Measurements from ENCODE around the gene RPTOR. TPM values are rescaled to one million over a fixed set of nuclear protein-coding genes. Genes with fewer than 3 reads are reported as not detected.

The RPTOR gene
- total RNA-seq, 3 donors from 2014 or later, result 21.4 to 27.5 (median 23.6) TPM

DNA sequence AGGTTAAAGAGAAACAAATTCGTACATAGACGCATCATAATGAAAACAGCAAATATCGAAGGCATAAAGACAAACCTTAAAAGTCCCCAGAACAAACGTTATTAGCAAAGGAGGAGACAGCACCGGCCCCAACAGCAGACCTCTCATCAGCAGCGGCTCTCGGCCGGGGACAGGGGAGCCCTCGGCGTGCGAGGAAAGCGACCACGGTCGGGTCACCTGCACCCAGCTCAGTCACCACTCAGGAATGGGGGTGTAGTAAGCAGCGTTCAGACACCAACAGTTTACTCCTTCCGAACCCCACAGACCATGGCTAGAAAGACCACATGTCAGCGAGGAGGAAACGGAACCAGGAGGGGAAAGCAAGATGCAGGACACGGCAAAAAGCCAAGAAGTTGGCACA lies 337.7 kb downstream of the RPTOR start:
- H3K9me3 ChIP-seq, result no peaks in the 10 kb centered on the region
- intact Hi-C loops (cut with DNase I; ENCODE audit: low total_unique reads), result no loop called here
- H3K27me3 ChIP-seq, result no peaks in the 10 kb centered on the region
- H3K4me3 ChIP-seq, result no peak overlapping the region
- DNase-seq (ENCODE audit: low spot score in 2 of 2), result no peak
- H3K36me3 ChIP-seq, result no peaks in the 10 kb centered on the region
- TF ChIP-seq POLR2A (IDR thresholded peaks at IDR 0.05) (no peak), POLR2AphosphoS5 (IDR thresholded peaks at IDR 0.05) (no peak)
- TF ChIP-seq, protein P1, sequence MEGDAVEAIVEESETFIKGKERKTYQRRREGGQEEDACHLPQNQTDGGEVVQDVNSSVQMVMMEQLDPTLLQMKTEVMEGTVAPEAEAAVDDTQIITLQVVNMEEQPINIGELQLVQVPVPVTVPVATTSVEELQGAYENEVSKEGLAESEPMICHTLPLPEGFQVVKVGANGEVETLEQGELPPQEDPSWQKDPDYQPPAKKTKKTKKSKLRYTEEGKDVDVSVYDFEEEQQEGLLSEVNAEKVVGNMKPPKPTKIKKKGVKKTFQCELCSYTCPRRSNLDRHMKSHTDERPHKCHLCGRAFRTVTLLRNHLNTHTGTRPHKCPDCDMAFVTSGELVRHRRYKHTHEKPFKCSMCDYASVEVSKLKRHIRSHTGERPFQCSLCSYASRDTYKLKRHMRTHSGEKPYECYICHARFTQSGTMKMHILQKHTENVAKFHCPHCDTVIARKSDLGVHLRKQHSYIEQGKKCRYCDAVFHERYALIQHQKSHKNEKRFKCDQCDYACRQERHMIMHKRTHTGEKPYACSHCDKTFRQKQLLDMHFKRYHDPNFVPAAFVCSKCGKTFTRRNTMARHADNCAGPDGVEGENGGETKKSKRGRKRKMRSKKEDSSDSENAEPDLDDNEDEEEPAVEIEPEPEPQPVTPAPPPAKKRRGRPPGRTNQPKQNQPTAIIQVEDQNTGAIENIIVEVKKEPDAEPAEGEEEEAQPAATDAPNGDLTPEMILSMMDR (IDR thresholded peaks at IDR 0.05), result no peak
- no peak overlapping the region for H3K27ac ChIP-seq
- no peaks in the 10 kb centered on the region for H3K4me1 ChIP-seq

DNA sequence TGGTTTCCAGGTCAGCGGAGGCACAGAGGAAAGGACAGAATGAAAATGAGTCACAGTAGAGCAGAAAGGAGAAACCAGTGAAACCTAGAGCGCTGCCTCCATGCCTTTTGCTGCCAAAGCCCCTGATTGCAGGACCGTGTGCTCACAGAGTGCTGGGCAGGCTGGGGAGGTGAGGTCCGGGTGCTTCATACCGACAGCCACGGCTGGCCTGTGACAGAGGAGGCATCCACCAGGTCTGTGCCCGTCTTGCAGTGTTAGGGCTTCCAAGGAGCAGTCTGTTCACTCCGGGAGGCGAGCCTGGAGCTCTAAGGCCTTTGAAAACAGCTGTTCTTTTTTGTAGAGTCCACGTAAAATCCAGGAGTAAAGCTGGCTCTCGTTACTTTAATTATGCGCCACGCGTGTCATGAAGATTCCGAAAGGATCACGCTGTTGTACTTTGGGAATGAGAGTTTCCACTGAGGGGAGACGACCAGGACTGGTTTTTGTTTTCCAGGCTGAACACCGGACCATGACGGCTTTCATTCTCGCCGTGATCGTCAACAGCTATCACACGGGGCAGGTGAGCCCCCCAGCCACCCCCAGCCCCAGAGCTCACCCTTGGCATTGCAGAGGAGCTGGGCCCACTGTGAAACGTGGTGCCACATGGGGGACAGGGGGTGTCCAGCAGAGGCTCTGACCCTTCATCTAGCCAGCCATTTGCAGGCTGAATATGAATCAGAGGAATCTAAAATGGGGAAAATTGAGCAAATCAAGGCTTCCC lies 338.5 kb downstream of the RPTOR start:
- no peak overlapping the region for H3K27ac ChIP-seq
- no peaks in the 10 kb centered on the region for H3K36me3 ChIP-seq
- TF ChIP-seq, protein P1 (IDR thresholded peaks at IDR 0.05), result no peak
- TF ChIP-seq POLR2A (IDR thresholded peaks at IDR 0.05), result no peak
- TF ChIP-seq POLR2AphosphoS5 (IDR thresholded peaks at IDR 0.05), result no peak

DNA sequence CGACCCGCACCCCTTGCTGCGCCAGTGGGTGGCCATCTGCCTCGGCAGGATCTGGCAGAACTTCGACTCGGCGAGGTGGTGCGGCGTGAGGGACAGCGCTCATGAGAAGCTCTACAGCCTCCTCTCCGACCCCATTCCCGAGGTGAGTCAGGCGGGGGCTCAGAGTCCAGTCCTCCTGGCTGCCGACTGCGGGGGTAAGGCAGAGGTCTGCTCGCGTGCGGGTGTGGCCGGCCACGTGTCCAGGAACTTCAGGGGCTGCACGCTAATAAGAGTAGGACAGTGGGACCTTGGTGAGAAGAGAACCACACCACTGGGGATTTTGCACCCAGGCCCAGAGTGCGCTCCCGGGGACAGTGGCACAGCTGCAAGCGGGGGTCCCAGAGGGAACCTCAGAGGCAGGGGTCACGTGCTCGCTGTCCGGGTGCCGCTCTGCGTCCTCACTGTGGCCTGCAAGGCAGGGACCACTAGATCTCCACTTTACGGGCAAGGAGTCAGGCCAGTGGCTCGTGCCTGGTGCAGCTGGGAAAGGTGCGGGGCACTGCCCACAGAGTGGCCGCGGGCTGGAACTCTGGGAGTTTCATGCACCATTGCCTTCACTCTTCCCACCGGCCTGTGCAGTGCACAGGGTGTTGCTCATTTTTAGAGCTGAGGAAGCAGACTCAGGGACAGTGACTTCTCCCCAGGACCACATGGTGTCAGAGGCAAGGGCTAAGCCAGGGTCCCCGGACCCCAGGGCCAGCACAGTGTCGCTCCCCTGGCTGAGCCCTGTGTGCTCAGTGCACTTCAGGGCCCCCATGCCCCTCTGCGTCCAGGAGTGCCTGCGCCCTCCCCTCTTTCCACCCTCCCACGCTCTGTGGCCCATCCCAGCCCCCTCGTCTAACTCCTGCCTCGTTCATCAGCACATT lies 339.4 kb downstream of the RPTOR start:
- no peak overlapping the region for H3K4me3 ChIP-seq
- H3K9me3 ChIP-seq, result no peaks in the 10 kb centered on the region
- DNase-seq (ENCODE audit: low spot score in 2 of 2), result no peak
- TF ChIP-seq POLR2A (IDR thresholded peaks at IDR 0.05) (no peak), POLR2AphosphoS5 (IDR thresholded peaks at IDR 0.05) (no peak)
- TF ChIP-seq, protein P1 (IDR thresholded peaks at IDR 0.05), result no peak
- H3K36me3 ChIP-seq, result no peaks in the 10 kb centered on the region
- H3K27ac ChIP-seq, result no peak overlapping the region
- H3K4me1 ChIP-seq, result no peaks in the 10 kb centered on the region
- H3K27me3 ChIP-seq, result no peaks in the 10 kb centered on the region
- intact Hi-C loops (cut with DNase I; ENCODE audit: low total_unique reads), result no loop called here

More for the DNA sequence above, 338.5 kb downstream of the RPTOR start:
- intact Hi-C loops (cut with DNase I; ENCODE audit: low total_unique reads), result no loop called here
- H3K4me1 ChIP-seq, result no peaks in the 10 kb centered on the region
- DNase-seq (ENCODE audit: low spot score in 2 of 2), result no peak
- no peak overlapping the region for H3K4me3 ChIP-seq
- no peaks in the 10 kb centered on the region for H3K27me3 ChIP-seq
- no peaks in the 10 kb centered on the region for H3K9me3 ChIP-seq

DNA sequence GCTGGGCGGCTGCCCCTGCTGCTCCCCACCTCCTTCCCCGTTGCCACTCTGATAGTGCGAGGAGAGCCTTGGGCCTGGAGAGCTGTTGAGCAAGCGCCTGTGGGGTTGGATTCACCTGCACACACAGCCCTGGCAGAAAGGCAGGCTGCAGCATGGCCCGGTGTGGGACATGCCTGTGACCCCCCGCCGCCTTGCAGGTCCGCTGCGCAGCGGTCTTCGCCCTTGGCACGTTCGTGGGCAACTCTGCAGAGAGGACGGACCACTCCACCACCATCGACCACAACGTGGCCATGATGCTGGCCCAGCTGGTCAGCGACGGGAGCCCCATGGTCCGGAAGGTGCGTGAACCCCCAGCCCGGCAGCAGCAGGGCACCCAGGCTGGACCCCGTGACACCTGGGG lies 340.2 kb downstream of the RPTOR start:
- Histone ChIP-seq H3K27me3 (no peaks in the 10 kb centered on the region), H3K36me3 (no peaks in the 10 kb centered on the region), H3K4me1 (no peaks in the 10 kb centered on the region), H3K4me3 (no peak overlapping the region), H3K27ac (no peak overlapping the region), H3K9me3 (no peaks in the 10 kb centered on the region)
- no peak for TF ChIP-seq POLR2AphosphoS5 (IDR thresholded peaks at IDR 0.05)
- TF ChIP-seq, protein P1 (IDR thresholded peaks at IDR 0.05), result no peak
- no peak for TF ChIP-seq POLR2A (IDR thresholded peaks at IDR 0.05)
- no peak for DNase-seq (ENCODE audit: low spot score in 2 of 2)
- intact Hi-C loops (cut with DNase I; ENCODE audit: low total_unique reads), result no loop called here
